K562 (cell line): ENCODE results near the gene NRN1. TPM values are rescaled to one million over a fixed set of nuclear protein-coding genes. Genes with fewer than 3 reads are reported as not detected.

Source experiments
- ATAC-seq: fragments of 200-7000 bp; cut with Tn5 transposase; 3 replicates; pipeline ENCODE4 v1.9.1; 2020; ENCODE audit warnings: moderate library complexity
- BruUV-seq: library from RNA; stranded (reverse); fragments of 400-500 nt; replicated peaks from 2 replicates; lab custom pipeline; 2021; lab: Mats Ljungman, UMichigan
- CTCF ChIA-PET: fragments of 300-600 bp; formaldehyde crosslinking; extraction: SDS; loops from one replicate; lab custom pipeline; 2021; ENCODE audit warnings: low intra/inter-chr PET ratio; lab: Yijun Ruan, JAX
- POLR2A ChIA-PET: fragments of 300-600, 350-650 bp; sonication (Branson Sonifier 250); formaldehyde crosslinking; extraction: SDS; loops from one replicate; lab custom pipeline; 2021; ENCODE audit warnings: antibody characterized with exemption, inconsistent platforms; lab: Yijun Ruan, JAX
- DNase-seq, 4 experiments: peaks; one replicate each; pipeline versions ENCODE4 v3.0.0 to v3.0.0-alpha.2; 2011 to 2018; ENCODE audit warnings: low spot score in 3 of 4, mixed read lengths in 3 of 4; ENCODE audit errors: extremely low read depth in 1 of 4
- FAIRE-seq: peaks from 2 replicates; lab custom pipeline; 2011; peaks lifted over from hg19 to GRCh38; lab: Jason Lieb, UNC
- H2AFZ ChIP-seq: 2 replicates; pipeline ENCODE4 v1.6.0; 2011; ENCODE audit warnings: low read depth, low read length, control low read depth, inconsistent platforms
- H3K27ac ChIP-seq: fragments of 200-600 bp; 3 replicates; pipeline ENCODE4 v1.8.0; 2011; ENCODE audit warnings: low read depth, mild to moderate bottlenecking, control low read depth, inconsistent platforms, low read length, moderate library complexity, mixed read lengths; ENCODE audit errors: extremely low read depth
- H3K27me3 ChIP-seq, 2 experiments: fragments of 300-600 bp in 1 of 2; 2 replicates in 1 of 2; 3 replicates in 1 of 2; pipeline versions ENCODE4 v1.6.0 to v1.8.0; 2011; ENCODE audit warnings: inconsistent platforms in 2 of 2, low read length in 2 of 2, mild to moderate bottlenecking in 1 of 2, mixed read lengths in 1 of 2, moderate library complexity in 1 of 2; ENCODE audit not compliant: control insufficient read depth in 2 of 2, insufficient read depth in 2 of 2
- H3K36me3 ChIP-seq: fragments of 300-600 bp; 3 replicates; pipeline ENCODE4 v1.8.0; 2011; ENCODE audit warnings: mild to moderate bottlenecking, low read length, inconsistent platforms; ENCODE audit not compliant: control insufficient read depth, insufficient read depth
- H3K4me1 ChIP-seq, 2 experiments: fragments of 200-600 bp in 1 of 2; replicated peaks in 1 of 2; 2 replicates in 1 of 2; 3 replicates in 1 of 2; pipeline versions ENCODE4 v1.5.1 to v1.8.0; 2011; ENCODE audit warnings: inconsistent platforms in 2 of 2, low read length in 2 of 2, mild to moderate bottlenecking in 1 of 2, mixed read lengths in 1 of 2, moderate library complexity in 1 of 2; ENCODE audit not compliant: control insufficient read depth in 2 of 2, insufficient read depth in 2 of 2
- H3K4me2 ChIP-seq: 2 replicates; pipeline ENCODE4 v1.6.1; 2011; ENCODE audit warnings: low read length, control low read depth, inconsistent platforms, mixed read lengths; ENCODE audit not compliant: insufficient read depth
- H3K4me3 ChIP-seq: fragments of 200-600 bp; sonication (generic), shearing (Covaris generic); 2 replicates; pipeline ENCODE4 v1.5.1; 2016; ENCODE audit warnings: control low read depth, inconsistent platforms
- H3K79me2 ChIP-seq: fragments of 200-600 bp; 3 replicates; pipeline ENCODE4 v1.8.0; 2011; ENCODE audit warnings: low read length, inconsistent platforms; ENCODE audit not compliant: control insufficient read depth, insufficient read depth
- H3K9ac ChIP-seq, 2 experiments: 2 replicates each; pipeline versions ENCODE4 v1.6.0 to v1.6.1; 2011; ENCODE audit warnings: low read depth in 2 of 2, low read length in 2 of 2, control low read depth in 1 of 2, inconsistent platforms in 1 of 2, mild to moderate bottlenecking in 1 of 2, mixed read lengths in 1 of 2; ENCODE audit not compliant: insufficient read depth in 1 of 2
- H3K9me1 ChIP-seq: one replicate; pipeline ENCODE4 v1.6.0; 2011; ENCODE audit warnings: inconsistent platforms, mild to moderate bottlenecking, low read length, moderate library complexity; ENCODE audit not compliant: control insufficient read depth, insufficient read depth
- H3K9me3 ChIP-seq: replicated peaks from 2 replicates; pipeline ENCODE4 v1.5.1; 2011; ENCODE audit warnings: low read depth, low read length, inconsistent platforms; ENCODE audit not compliant: control insufficient read depth, insufficient read depth
- H4K20me1 ChIP-seq: replicated peaks from 2 replicates; pipeline ENCODE4 v1.6.1; 2011; ENCODE audit warnings: low read length, inconsistent platforms, mixed read lengths; ENCODE audit not compliant: control insufficient read depth, insufficient read depth
- ELK3 ChIP-seq: fragments of 450-650 bp; formaldehyde crosslinking; IDR thresholded peaks from 2 replicates; pipeline ENCODE4 v1.4.0; 2020; ENCODE audit warnings: mild to moderate bottlenecking
- PHF8 ChIP-seq: fragments of 200-600 bp; sonication (generic); IDR thresholded peaks from 2 replicates; pipeline ENCODE4 v1.6.1; 2012; ENCODE audit warnings: mixed run types, mild to moderate bottlenecking, inconsistent platforms, low read length, moderate library complexity, borderline replicate concordance
- WGBS: fragments of 100-300 bp; shearing (Covaris generic); methylation state at CpG from one replicate; pipeline ENCODE4 v1.1.6; 2016; ENCODE audit warnings: low coverage, mixed read lengths; ENCODE audit not compliant: insufficient coverage; ENCODE audit errors: missing lambda C conversion rate; 5-methylcytosine and 5-hydroxymethylcytosine counted together
- in situ Hi-C: fragments of 300-500 bp; cut with MboI; formaldehyde crosslinking; loops from 4 replicates; pipeline ENCODE4 v1.15.0; 2018; ENCODE audit warnings: inconsistent platforms, mixed read lengths
- intact Hi-C: fragments of 100-400 bp; cut with micrococcal nuclease; formaldehyde crosslinking; loops from 2 replicates; pipeline ENCODE4 v1.14.2; 2022
- polyA plus RNA-seq, 8 experiments: library from polyadenylated mRNA; depleted of rRNA in 4 of 8; stranded (reverse) in 5 of 8; unstranded in 3 of 8; fragments of >200 nt; fragmentation: Nextera tagmentation in 2 of 8; fragmentation: Illumina TruSeq in 1 of 8; extraction: Ambion mirVana in 2 of 8; extraction: Trizol in 1 of 8; gene quantifications; 2 replicates each; pipeline versions ENCODE4 v1.2.1 to v1.2.3, GENCODE V29; 2011 to 2014; ENCODE audit warnings: inconsistent platforms in 1 of 8, missing spikeins in 1 of 8
- total RNA-seq, 7 experiments: library from RNA; depleted of rRNA in 6 of 7; stranded (reverse); fragments of >200 nt in 6 of 7; fragmentation: Illumina TruSeq in 2 of 7; extraction: Trizol in 2 of 7; gene quantifications; 2 replicates each; pipeline versions ENCODE4 v1.2.1 to v1.2.3, GENCODE V29; 2011 to 2021; ENCODE audit warnings: low replicate concordance in 1 of 7
- TF ChIP-seq, protein P1 (sequence below): IDR thresholded peaks from 2 replicates; pipeline ENCODE4 v1.6.1; 2016; ENCODE audit warnings: missing genetic modification characterization, missing compliant biosample characterization

NRN1 gene
- total and polyA plus RNA-seq, 9 of the 15 experiments (the other 6 are each of a cell fraction or from before 2014, with no cell fraction given), result not detected

GRCh38 chr6:6008089-6008647 lies 1.4 kb upstream of the NRN1 start:
- intact Hi-C loops, result no loop called here
- peak overlapping the region; percentile 68 for H2AFZ ChIP-seq
- H3K4me1 ChIP-seq, result peaks cover 0 to 31% of the 10 kb centered on the region in 2 experiments; a peak in 2 of 5 replicates
- H3K27me3 ChIP-seq, result peaks cover 34 to 39% of the 10 kb centered on the region in 2 experiments
- BruUV-seq, result no TSS peak
- H3K9me1 ChIP-seq, result no peaks in the 10 kb centered on the region
- peak overlapping the region; percentile 42 for H3K4me3 ChIP-seq
- no peaks in the 10 kb centered on the region for H3K79me2 ChIP-seq
- no peaks in the 10 kb centered on the region for H3K36me3 ChIP-seq
- H3K9ac ChIP-seq, result peak overlapping the region; percentile 13 to 89; a peak in 3 of 4 replicates
- FAIRE-seq, result no peak
- H3K27ac ChIP-seq, result no peak overlapping the region
- TF ChIP-seq ELK3 (CRISPR knock-in tag) (no peak), PHF8 (peak; percentile 16; the same call in 1 of the 2 replicates)
- TF ChIP-seq, protein P1, sequence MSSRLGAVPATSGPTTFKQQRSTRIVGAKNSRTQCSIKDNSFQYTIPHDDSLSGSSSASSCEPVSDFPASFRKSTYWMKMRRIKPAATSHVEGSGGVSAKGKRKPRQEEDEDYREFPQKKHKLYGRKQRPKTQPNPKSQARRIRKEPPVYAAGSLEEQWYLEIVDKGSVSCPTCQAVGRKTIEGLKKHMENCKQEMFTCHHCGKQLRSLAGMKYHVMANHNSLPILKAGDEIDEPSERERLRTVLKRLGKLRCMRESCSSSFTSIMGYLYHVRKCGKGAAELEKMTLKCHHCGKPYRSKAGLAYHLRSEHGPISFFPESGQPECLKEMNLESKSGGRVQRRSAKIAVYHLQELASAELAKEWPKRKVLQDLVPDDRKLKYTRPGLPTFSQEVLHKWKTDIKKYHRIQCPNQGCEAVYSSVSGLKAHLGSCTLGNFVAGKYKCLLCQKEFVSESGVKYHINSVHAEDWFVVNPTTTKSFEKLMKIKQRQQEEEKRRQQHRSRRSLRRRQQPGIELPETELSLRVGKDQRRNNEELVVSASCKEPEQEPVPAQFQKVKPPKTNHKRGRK (tag), result peak; percentile 83
- peak overlapping the region; percentile 67 for H3K4me2 ChIP-seq
- peak; percentile 28; the same call in 2 of the 3 replicates for ATAC-seq
- no peaks in the 10 kb centered on the region for H3K9me3 ChIP-seq
- CTCF ChIA-PET, result interaction anchor here (0.6 kb wide), 1 partner anchor 114 kb away, joined by 3 read pairs; no protein-coding TSS in a partner anchor
- 8% methylated on average over 15 of the region's 18 CpGs for WGBS
- POLR2A ChIA-PET, result interaction anchor here (0.6 to 0.9 kb wide), 3 partner anchors 8 to 802 kb away, joined by 3 to 7 read pairs (median 3); no protein-coding TSS in a partner anchor
- DNase-seq, result no peak
- in situ Hi-C loops, result no loop called here
- peaks cover 4% of the 10 kb centered on the region; the same call in 1 of the 2 replicates for H4K20me1 ChIP-seq
